ENCODE results near the gene PRKCZ. TPM values are rescaled to one million over a fixed set of nuclear protein-coding genes. Genes with fewer than 3 reads are reported as not detected.

The PRKCZ gene
- total RNA-seq, 1 donor from 2014 or later: 55.5 TPM

GRCh38 chr1:2133879-2134215 is 83.6 kb downstream of the PRKCZ start:
- Mint-ChIP-seq H3K9me3 (no peaks in the 10 kb centered on the region), H3K36me3 (no peaks in the 10 kb centered on the region), H3K4me3 (peak overlapping the region; percentile 69)

DNA sequence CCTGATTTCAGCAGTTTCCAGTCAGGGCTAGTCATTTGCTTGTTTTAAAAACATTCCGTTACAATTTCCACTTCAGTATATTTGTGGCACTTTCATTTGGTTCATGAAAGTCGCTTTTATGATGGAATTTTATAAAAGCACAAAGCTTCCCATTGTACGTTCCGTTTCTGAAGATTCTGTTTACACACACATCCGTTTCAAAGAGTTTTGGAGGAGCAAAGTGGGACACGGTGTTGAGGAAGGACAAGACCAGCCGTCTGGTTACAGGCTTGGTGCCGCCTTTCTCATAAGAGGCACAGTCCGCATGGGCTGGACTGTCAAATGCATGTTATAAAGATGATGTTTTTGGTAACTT is 84.0 kb downstream of the PRKCZ start:
- Mint-ChIP-seq H3K36me3 (no peaks in the 10 kb centered on the region), H3K4me3 (peak overlapping the region; percentile 35), H3K9me3 (no peaks in the 10 kb centered on the region), H3K4me1 (peaks cover 45% of the 10 kb centered on the region), H3K27ac (peak overlapping the region; percentile 99), H3K27me3 (ENCODE audit: low read depth) (no peaks in the 10 kb centered on the region)
- DNase-seq (ENCODE audit: low spot score in 2 of 2, unreplicated experiment in 2 of 2): no peak
- no peak for TF ChIP-seq CTCF (IDR thresholded peaks at IDR 0.05; ENCODE audit: unreplicated experiment)

More at GRCh38 chr1:2133879-2134215, 83.6 kb downstream of the PRKCZ start:
- Mint-ChIP-seq H3K27ac (peak overlapping the region; percentile 99), H3K4me1 (peaks cover 45% of the 10 kb centered on the region), H3K27me3 (ENCODE audit: low read depth) (no peaks in the 10 kb centered on the region)
- TF ChIP-seq CTCF (IDR thresholded peaks at IDR 0.05; ENCODE audit: unreplicated experiment): no peak
- no peak for DNase-seq (ENCODE audit: low spot score in 2 of 2, unreplicated experiment in 2 of 2)

DNA sequence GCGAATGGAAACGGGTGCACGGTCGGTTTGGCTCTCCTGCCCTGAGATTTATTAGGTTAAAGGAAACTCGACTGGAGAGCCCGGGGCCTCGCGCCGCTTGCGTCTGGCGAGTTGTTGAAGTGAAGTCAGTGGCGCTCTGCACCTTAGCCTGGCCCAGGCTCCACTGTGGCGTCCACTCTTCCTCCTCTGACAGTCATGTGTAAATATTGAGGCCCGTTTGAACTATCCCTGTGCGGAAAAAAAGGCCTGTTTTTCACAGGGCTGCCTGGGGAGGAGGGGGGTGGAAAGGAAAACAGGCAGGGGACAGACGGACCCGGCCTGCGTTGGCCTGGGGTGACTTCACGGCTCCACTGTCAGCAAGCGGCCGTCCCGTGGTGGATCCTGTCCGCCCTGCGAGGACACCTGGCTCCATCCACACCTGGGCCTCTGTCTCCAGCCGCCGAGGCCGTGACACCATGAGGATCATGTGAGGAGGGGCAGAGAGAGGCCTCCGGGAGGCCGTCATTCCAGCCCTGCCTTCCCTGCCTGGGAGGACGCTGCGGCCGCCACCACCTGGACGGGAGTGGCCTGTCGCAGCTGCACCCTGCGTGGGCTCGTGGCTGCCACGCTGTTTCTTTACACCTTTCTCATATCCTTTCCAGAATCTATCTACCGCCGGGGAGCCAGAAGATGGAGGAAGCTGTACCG is 84.6 kb downstream of the PRKCZ start:
- no peaks in the 10 kb centered on the region for H3K9me3 Mint-ChIP-seq
- H3K36me3 Mint-ChIP-seq: no peaks in the 10 kb centered on the region
- peaks cover 45% of the 10 kb centered on the region for H3K4me1 Mint-ChIP-seq
- peak overlapping the region; percentile 99 for H3K27ac Mint-ChIP-seq
- DNase-seq (ENCODE audit: low spot score in 2 of 2, unreplicated experiment in 2 of 2): no peak
- no peak for TF ChIP-seq CTCF (IDR thresholded peaks at IDR 0.05; ENCODE audit: unreplicated experiment)
- peak overlapping the region; percentile 54 for H3K4me3 Mint-ChIP-seq
- no peaks in the 10 kb centered on the region for H3K27me3 Mint-ChIP-seq (ENCODE audit: low read depth)

DNA sequence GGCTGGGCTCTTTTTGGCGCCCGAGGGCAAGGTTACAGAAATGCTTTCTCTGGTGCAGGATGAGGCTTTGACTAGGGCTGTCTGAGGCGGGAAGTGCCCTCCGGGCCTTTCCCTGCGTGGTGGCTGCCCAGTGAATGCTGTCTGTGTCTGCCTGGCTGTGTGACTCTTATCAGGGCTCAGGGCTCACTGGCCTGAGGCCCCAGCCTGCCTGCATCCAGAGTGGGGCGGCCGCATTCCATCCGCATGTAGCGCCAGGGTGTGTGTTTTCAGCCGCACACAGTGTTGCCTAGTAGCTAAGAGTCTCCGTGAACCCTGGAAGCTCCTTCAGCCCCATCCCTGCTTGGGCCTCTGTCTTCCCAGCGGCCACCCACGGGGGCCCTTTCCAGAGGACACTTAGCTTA is 85.2 kb downstream of the PRKCZ start:
- Mint-ChIP-seq H3K36me3 (no peaks in the 10 kb centered on the region), H3K27ac (peak overlapping the region; percentile 99)

GRCh38 chr1:2135941-2136340 is 85.7 kb downstream of the PRKCZ start:
- Mint-ChIP-seq H3K36me3 (no peaks in the 10 kb centered on the region), H3K27ac (peak overlapping the region; percentile 99), H3K9me3 (no peaks in the 10 kb centered on the region), H3K4me3 (peak overlapping the region; percentile 54), H3K4me1 (peaks cover 45% of the 10 kb centered on the region), H3K27me3 (ENCODE audit: low read depth) (no peaks in the 10 kb centered on the region)
- no peak for DNase-seq (ENCODE audit: low spot score in 2 of 2, unreplicated experiment in 2 of 2)
- TF ChIP-seq CTCF (IDR thresholded peaks at IDR 0.05; ENCODE audit: unreplicated experiment): no peak

More for the DNA sequence above, 85.2 kb downstream of the PRKCZ start:
- H3K4me1 Mint-ChIP-seq: peaks cover 45% of the 10 kb centered on the region
- no peak for TF ChIP-seq CTCF (IDR thresholded peaks at IDR 0.05; ENCODE audit: unreplicated experiment)
- no peaks in the 10 kb centered on the region for H3K27me3 Mint-ChIP-seq (ENCODE audit: low read depth)
- DNase-seq (ENCODE audit: low spot score in 2 of 2, unreplicated experiment in 2 of 2): peak; percentile 72 to 82
- peak overlapping the region; percentile 54 for H3K4me3 Mint-ChIP-seq
- H3K9me3 Mint-ChIP-seq: no peaks in the 10 kb centered on the region
